Measurements from ENCODE around the gene PBOV1.

Gene PBOV1

DNA sequence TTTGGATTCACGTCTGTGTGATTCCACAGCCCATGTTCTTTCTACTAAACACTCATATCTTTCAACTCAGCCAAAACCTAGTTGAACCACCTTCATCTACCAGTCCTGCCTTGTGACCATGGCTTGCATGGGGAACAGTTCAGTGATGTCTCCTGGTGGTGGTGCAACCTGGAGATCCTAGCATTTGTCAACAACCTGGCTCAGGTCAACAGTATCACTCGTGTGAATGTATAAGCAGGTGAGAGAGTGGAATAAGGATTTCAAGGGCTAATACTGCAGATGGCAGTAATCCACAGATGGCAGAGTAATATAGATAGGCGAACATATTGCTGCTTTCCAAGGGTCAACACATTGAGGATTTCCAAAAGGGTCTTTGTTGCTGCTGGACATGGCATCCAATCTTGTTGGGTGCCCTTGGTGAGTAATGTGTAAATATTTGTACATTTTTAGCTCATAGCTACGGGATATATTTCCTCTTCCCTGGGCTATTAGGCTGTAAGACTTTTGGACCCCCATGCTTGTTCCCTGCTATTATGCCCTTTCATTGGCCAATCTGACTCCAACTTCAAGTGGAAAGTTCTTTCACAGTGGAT, 13.4 kb downstream of the PBOV1 start:
- Histone ChIP-seq H3K9me3 (ENCODE audit: control insufficient read depth, insufficient read depth, low read depth, low read length) (no peaks in the 10 kb centered on the region), H3K4me3 (ENCODE audit: low read depth, low read length) (no peak overlapping the region), H3K36me3 (ENCODE audit: control insufficient read depth in 2 of 2, insufficient read depth in 1 of 2, low read length in 2 of 2) (peaks cover 0 to 2% of the 10 kb centered on the region in 2 experiments; a peak in 1 of 3 replicates), H3K4me1 (ENCODE audit: control insufficient read depth, insufficient read depth, low read length) (no peaks in the 10 kb centered on the region), H3K27ac (ENCODE audit: extremely low read depth, low read depth, low read length) (no peak overlapping the region)
- CTCF ChIA-PET: interaction anchor here (0.5 to 1.3 kb wide), 3 partner anchors 88 to 98 kb away, joined by 3 to 4 read pairs (median 3); no protein-coding TSS in a partner anchor
- TF ChIP-seq ATF2 (tag by site-specific recombination; IDR thresholded peaks at IDR 0.05; ENCODE audit: low read depth) (no peak), ZNF529 (tag by site-specific recombination; IDR thresholded peaks at IDR 0.05; ENCODE audit: insufficient replicate concordance) (no peak), PRDM4 (tag by site-specific recombination; IDR thresholded peaks at IDR 0.05) (no peak), ZNF514 (tag by site-specific recombination; IDR thresholded peaks at IDR 0.05) (no peak), ZBTB1 (tag by site-specific recombination; IDR thresholded peaks at IDR 0.05) (no peak), SP2 (tag by site-specific recombination; IDR thresholded peaks at IDR 0.05) (no peak), ZNF10 (tag by site-specific recombination; IDR thresholded peaks at IDR 0.05) (no peak), ZXDB (tag by site-specific recombination; IDR thresholded peaks at IDR 0.05) (no peak), ZNF335 (tag by site-specific recombination; conservative IDR thresholded peaks at IDR 0.05) (no peak), ZNF558 (tag by site-specific recombination; IDR thresholded peaks at IDR 0.05) (no peak)
- TF ChIP-seq, protein P1, sequence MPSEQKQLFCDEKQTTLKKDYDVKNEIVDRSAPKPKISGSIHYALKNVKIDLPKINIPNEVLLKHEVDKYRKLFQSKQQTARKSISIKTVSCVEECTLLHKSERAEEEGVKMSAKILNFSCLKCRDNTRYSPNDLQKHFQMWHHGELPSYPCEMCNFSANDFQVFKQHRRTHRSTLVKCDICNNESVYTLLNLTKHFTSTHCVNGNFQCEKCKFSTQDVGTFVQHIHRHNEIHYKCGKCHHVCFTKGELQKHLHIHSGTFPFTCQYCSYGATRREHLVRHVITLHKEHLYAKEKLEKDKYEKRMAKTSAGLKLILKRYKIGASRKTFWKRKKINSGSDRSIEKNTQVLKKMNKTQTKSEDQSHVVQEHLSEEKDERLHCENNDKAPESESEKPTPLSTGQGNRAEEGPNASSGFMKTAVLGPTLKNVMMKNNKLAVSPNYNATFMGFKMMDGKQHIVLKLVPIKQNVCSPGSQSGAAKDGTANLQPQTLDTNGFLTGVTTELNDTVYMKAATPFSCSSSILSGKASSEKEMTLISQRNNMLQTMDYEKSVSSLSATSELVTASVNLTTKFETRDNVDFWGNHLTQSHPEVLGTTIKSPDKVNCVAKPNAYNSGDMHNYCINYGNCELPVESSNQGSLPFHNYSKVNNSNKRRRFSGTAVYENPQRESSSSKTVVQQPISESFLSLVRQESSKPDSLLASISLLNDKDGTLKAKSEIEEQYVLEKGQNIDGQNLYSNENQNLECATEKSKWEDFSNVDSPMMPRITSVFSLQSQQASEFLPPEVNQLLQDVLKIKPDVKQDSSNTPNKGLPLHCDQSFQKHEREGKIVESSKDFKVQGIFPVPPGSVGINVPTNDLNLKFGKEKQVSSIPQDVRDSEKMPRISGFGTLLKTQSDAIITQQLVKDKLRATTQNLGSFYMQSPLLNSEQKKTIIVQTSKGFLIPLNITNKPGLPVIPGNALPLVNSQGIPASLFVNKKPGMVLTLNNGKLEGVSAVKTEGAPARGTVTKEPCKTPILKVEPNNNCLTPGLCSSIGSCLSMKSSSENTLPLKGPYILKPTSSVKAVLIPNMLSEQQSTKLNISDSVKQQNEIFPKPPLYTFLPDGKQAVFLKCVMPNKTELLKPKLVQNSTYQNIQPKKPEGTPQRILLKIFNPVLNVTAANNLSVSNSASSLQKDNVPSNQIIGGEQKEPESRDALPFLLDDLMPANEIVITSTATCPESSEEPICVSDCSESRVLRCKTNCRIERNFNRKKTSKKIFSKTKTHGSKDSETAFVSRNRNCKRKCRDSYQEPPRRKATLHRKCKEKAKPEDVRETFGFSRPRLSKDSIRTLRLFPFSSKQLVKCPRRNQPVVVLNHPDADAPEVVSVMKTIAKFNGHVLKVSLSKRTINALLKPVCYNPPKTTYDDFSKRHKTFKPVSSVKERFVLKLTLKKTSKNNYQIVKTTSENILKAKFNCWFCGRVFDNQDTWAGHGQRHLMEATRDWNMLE (tag by site-specific recombination; conservative IDR thresholded peaks at IDR 0.05; ENCODE audit: low read depth): no peak
- TF ChIP-seq, protein P2, sequence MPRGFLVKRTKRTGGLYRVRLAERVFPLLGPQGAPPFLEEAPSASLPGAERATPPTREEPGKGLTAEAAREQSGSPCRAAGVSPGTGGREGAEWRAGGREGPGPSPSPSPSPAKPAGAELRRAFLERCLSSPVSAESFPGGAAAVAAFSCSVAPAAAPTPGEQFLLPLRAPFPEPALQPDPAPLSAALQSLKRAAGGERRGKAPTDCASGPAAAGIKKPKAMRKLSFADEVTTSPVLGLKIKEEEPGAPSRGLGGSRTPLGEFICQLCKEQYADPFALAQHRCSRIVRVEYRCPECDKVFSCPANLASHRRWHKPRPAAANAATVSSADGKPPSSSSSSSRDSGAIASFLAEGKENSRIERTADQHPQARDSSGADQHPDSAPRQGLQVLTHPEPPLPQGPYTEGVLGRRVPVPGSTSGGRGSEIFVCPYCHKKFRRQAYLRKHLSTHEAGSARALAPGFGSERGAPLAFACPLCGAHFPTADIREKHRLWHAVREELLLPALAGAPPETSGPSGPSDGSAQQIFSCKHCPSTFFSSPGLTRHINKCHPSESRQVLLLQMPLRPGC (tag by site-specific recombination; IDR thresholded peaks at IDR 0.05): no peak
- POLR2A ChIA-PET: no interaction called here

DNA sequence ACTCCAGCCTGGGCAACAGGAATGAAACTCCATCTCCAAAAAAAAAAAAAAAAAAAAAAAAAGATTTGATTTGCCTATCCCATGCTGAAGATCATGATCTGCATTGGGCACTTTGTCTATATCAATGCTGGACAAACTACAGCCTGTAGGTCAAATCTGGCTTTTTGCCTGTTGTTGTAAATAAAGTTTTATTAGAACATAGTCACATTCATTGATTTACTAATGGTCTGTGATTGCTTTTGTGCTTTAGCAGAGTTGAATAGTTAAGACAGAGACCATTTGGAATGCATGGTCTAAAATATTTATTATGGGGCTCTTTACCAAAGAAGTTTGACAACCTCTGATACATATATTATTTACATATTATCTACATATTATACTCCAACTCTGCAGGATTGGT, 14.0 kb downstream of the PBOV1 start:
- Histone ChIP-seq H3K9me3 (ENCODE audit: control insufficient read depth, insufficient read depth, low read depth, low read length) (no peaks in the 10 kb centered on the region), H3K36me3 (ENCODE audit: control insufficient read depth in 2 of 2, insufficient read depth in 1 of 2, low read length in 2 of 2) (no peaks in the 10 kb centered on the region), H3K4me1 (ENCODE audit: control insufficient read depth, insufficient read depth, low read length) (no peaks in the 10 kb centered on the region), H3K27ac (ENCODE audit: extremely low read depth, low read depth, low read length) (no peak overlapping the region), H3K4me3 (ENCODE audit: low read depth, low read length) (no peak overlapping the region)
- ChIA-PET POLR2A (interaction anchor here (0.7 kb wide), 2 partner anchors 34 to 47 kb away, joined by 3 to 5 read pairs; no protein-coding TSS in a partner anchor), CTCF (interaction anchor here (0.6 kb wide), 1 partner anchor 96 kb away, joined by 3 read pairs; no protein-coding TSS in a partner anchor)
- TF ChIP-seq, protein P3, sequence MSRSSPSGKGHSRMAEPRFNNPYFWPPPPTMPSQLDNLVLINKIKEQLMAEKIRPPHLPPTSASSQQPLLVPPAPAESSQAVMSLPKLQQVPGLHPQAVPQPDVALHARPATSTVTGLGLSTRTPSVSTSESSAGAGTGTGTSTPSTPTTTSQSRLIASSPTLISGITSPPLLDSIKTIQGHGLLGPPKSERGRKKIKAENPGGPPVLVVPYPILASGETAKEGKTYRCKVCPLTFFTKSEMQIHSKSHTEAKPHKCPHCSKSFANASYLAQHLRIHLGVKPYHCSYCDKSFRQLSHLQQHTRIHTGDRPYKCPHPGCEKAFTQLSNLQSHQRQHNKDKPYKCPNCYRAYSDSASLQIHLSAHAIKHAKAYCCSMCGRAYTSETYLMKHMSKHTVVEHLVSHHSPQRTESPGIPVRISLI (tag by site-specific recombination; IDR thresholded peaks at IDR 0.05): 0 out of 2 replicates have a peak, but pooled peaks have one; percentile 55
- no peak for TF ChIP-seq ZNF677 (tag by site-specific recombination; IDR thresholded peaks at IDR 0.05)
